Neutrophil (primary cell): ENCODE results near the gene CFAP157.

Experiments used
- H3K27ac ChIP-seq: fragments of 200-600 bp; sonication (generic); 2 replicates; pipeline ENCODE4 v1.5.1; 2016; ENCODE audit warnings: mild to moderate bottlenecking, moderate library complexity
- H3K27me3 ChIP-seq: fragments of 200-600 bp; sonication (generic); 2 replicates; pipeline ENCODE4 v1.6.0; 2016; ENCODE audit warnings: mild to moderate bottlenecking
- H3K36me3 ChIP-seq: fragments of 200-600 bp; sonication (generic); 2 replicates; pipeline ENCODE4 v1.5.1; 2017
- H3K4me1 ChIP-seq, 2 experiments: fragments of 200-600 bp in 1 of 2; sonication (generic) in 1 of 2; 1 replicate in 1 of 2; 2 replicates in 1 of 2; pipeline versions ENCODE4 v1.5.1 to v1.6.1; 2013 to 2016; ENCODE audit warnings: low read depth in 1 of 2, low read length in 1 of 2, mild to moderate bottlenecking in 1 of 2, moderate library complexity in 1 of 2; ENCODE audit not compliant: control insufficient read depth in 1 of 2, insufficient read depth in 1 of 2
- H3K4me3 ChIP-seq, 2 experiments: fragments of 200-600 bp in 1 of 2; sonication (generic) in 1 of 2; 1 replicate in 1 of 2; 2 replicates in 1 of 2; pipeline ENCODE4 v1.5.1; 2013 to 2016; ENCODE audit warnings: low read depth in 1 of 2, low read length in 1 of 2, mild to moderate bottlenecking in 1 of 2, moderate library complexity in 1 of 2
- H3K9me3 ChIP-seq: fragments of 200-600 bp; sonication (generic); 2 replicates; pipeline ENCODE4 v1.5.1; 2016
- CTCF ChIP-seq: fragments of 200-600 bp; sonication (generic); IDR thresholded peaks from 2 replicates; pipeline ENCODE4 v1.5.1; 2016; ENCODE audit warnings: antibody characterized with exemption

Gene CFAP157

GRCh38 chr9:127664678-127665507 lies 41.9 kb upstream of the CFAP157 start:
- no peaks in the 10 kb centered on the region for H3K4me1 ChIP-seq
- TF ChIP-seq CTCF: no peak
- H3K27me3 ChIP-seq: no peaks in the 10 kb centered on the region
- H3K27ac ChIP-seq: no peak overlapping the region
- H3K9me3 ChIP-seq: no peaks in the 10 kb centered on the region
- no peaks in the 10 kb centered on the region for H3K36me3 ChIP-seq
- no peak overlapping the region for H3K4me3 ChIP-seq

- Histone ChIP-seq H3K27ac (no peak overlapping the region), H3K4me1 (no peaks in the 10 kb centered on the region), H3K27me3 (no peaks in the 10 kb centered on the region), H3K9me3 (no peaks in the 10 kb centered on the region), H3K36me3 (no peaks in the 10 kb centered on the region), H3K4me3 (no peak overlapping the region)
- TF ChIP-seq CTCF: no peak
Observed at GRCh38 chr9:127667127-127667844, 39.5 kb upstream of the CFAP157 start.

GRCh38 chr9:127667906-127668305 lies 38.9 kb upstream of the CFAP157 start:
- H3K27me3 ChIP-seq: no peaks in the 10 kb centered on the region
- TF ChIP-seq CTCF: no peak
- H3K9me3 ChIP-seq: no peaks in the 10 kb centered on the region
- H3K4me3 ChIP-seq: no peak overlapping the region
- H3K27ac ChIP-seq: no peak overlapping the region
- no peaks in the 10 kb centered on the region for H3K4me1 ChIP-seq
- H3K36me3 ChIP-seq: no peaks in the 10 kb centered on the region

GRCh38 chr9:127673234-127673633 lies 33.6 kb upstream of the CFAP157 start:
- Histone ChIP-seq H3K27ac (no peak overlapping the region), H3K9me3 (no peaks in the 10 kb centered on the region), H3K27me3 (no peaks in the 10 kb centered on the region), H3K36me3 (no peaks in the 10 kb centered on the region), H3K4me3 (no peak overlapping the region), H3K4me1 (no peaks in the 10 kb centered on the region)
- TF ChIP-seq CTCF: no peak

- Histone ChIP-seq H3K4me3 (no peak overlapping the region), H3K4me1 (no peaks in the 10 kb centered on the region), H3K27me3 (no peaks in the 10 kb centered on the region), H3K9me3 (no peaks in the 10 kb centered on the region), H3K27ac (no peak overlapping the region), H3K36me3 (no peaks in the 10 kb centered on the region)
- no peak for TF ChIP-seq CTCF
Observed at GRCh38 chr9:127676638-127677037, 30.1 kb upstream of the CFAP157 start.
